ENCODE measurements around the gene MINDY4.

MINDY4 gene

GRCh38 chr7:30933124-30933974, 162.1 kb downstream of the MINDY4 start:
- H3K27ac ChIP-seq = peak overlapping the region; percentile 75
- no peak overlapping the region for H3K4me3 ChIP-seq (ENCODE audit: low read depth, low read length)
- no peaks in the 10 kb centered on the region for H3K9me3 ChIP-seq (ENCODE audit: severe bottlenecking)
- TF ChIP-seq, protein P1, sequence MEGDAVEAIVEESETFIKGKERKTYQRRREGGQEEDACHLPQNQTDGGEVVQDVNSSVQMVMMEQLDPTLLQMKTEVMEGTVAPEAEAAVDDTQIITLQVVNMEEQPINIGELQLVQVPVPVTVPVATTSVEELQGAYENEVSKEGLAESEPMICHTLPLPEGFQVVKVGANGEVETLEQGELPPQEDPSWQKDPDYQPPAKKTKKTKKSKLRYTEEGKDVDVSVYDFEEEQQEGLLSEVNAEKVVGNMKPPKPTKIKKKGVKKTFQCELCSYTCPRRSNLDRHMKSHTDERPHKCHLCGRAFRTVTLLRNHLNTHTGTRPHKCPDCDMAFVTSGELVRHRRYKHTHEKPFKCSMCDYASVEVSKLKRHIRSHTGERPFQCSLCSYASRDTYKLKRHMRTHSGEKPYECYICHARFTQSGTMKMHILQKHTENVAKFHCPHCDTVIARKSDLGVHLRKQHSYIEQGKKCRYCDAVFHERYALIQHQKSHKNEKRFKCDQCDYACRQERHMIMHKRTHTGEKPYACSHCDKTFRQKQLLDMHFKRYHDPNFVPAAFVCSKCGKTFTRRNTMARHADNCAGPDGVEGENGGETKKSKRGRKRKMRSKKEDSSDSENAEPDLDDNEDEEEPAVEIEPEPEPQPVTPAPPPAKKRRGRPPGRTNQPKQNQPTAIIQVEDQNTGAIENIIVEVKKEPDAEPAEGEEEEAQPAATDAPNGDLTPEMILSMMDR (IDR thresholded peaks at IDR 0.05; ENCODE audit: low read depth, low read length) = no peak
- DNase-seq = peak; percentile 93
- no peaks in the 10 kb centered on the region for H3K27me3 ChIP-seq (ENCODE audit: insufficient read depth, low read depth, severe bottlenecking)
- H3K36me3 ChIP-seq = no peaks in the 10 kb centered on the region

DNA sequence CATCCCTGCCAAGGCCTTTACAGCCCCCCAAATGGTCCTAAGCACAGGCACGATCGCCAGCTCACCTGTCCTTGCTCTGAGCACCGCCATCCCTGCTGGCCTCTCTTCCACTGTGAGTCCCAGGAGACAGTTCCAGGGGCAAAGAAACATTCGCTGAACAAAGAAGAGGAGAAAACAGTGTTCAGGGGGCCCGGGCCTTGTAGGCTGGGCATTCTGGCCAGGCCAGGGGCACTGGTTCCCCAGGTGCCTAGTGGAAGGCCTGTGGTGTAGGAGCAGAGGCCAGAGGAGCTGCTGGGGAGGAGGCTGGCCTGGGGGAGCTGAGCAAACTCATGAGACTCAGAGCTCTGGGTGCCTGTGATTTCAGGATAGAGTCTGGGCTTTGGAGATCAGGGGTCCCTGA, 163.0 kb downstream of the MINDY4 start:
- DNase-seq = no peak
- no peaks in the 10 kb centered on the region for H3K9me3 ChIP-seq (ENCODE audit: severe bottlenecking)

DNA sequence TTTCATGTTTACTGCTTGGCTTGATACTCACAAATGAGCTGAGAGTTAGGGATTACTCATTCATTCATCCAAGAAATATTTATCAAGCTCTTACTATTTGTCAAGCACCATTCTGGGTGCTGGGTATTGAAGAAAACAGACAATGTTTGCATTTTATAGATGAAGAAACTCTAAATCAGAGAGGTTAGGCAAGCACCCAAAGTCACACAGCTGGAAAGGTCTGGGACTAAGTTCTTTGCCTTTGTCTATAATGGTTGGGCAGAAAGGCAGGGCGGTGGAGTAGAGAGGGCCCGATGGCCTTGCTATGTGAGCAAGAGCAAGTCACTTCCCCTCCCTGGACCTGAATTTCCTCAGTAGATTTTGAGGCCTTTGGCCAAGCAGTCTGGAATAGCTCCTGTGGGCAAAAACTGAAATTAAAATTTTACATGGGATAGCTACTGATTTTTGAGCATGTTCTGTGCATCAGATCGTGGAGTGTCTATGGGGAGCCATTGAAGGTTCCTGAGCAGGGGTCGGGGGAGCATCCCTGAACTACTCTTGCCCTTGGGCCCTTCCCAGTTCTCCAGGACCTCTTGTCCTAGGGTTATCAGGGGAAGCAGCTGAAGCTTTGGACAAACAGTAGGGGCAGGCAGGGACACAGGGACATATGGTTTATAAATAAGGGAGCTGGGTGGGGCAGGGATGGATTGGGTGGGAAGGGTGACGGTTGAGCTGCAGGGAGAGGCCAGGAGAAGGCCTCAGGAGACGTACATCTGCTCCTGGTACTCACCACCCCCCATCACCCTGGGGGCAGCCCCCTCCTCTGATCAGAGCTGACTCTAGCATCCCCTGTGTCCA, 163.7 kb downstream of the MINDY4 start:
- H3K27ac ChIP-seq = no peak overlapping the region; the same call in 1 of the 2 replicates
- DNase-seq = peak; percentile 54
- TF ChIP-seq, protein P1 (IDR thresholded peaks at IDR 0.05; ENCODE audit: low read depth, low read length) = no peak

More for the DNA sequence above, 163.0 kb downstream of the MINDY4 start:
- H3K36me3 ChIP-seq = no peaks in the 10 kb centered on the region
- peak overlapping the region; percentile 75 for H3K27ac ChIP-seq
- H3K4me3 ChIP-seq (ENCODE audit: low read depth, low read length) = no peak overlapping the region
- TF ChIP-seq, protein P1 (IDR thresholded peaks at IDR 0.05; ENCODE audit: low read depth, low read length) = no peak
- no peaks in the 10 kb centered on the region for H3K27me3 ChIP-seq (ENCODE audit: insufficient read depth, low read depth, severe bottlenecking)

DNA sequence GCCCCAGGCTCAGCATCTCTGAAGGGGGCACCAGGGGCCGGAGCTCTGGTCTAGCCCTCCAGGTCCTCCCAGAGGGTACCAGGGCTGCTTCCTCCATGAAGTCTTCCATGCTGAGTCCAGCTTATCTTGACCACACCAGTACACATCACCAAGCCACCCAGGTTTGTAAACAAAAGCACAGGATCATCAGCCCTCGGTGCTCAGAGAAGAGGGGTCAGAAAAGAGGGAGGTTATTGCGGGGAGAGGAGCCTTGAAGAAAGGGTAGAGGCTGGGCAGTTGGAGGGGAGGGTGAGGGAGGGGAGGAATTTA, 164.3 kb downstream of the MINDY4 start:
- Histone ChIP-seq H3K27me3 (ENCODE audit: insufficient read depth, low read depth, severe bottlenecking) (no peaks in the 10 kb centered on the region), H3K4me3 (ENCODE audit: low read depth, low read length) (no peak overlapping the region), H3K27ac (no peak overlapping the region), H3K36me3 (no peaks in the 10 kb centered on the region), H3K9me3 (ENCODE audit: severe bottlenecking) (no peaks in the 10 kb centered on the region)
- TF ChIP-seq, protein P1 (IDR thresholded peaks at IDR 0.05; ENCODE audit: low read depth, low read length) = no peak
- no peak for DNase-seq

More for the DNA sequence above, 163.7 kb downstream of the MINDY4 start:
- Histone ChIP-seq H3K27me3 (ENCODE audit: insufficient read depth, low read depth, severe bottlenecking) (no peaks in the 10 kb centered on the region), H3K36me3 (no peaks in the 10 kb centered on the region), H3K4me3 (ENCODE audit: low read depth, low read length) (no peak overlapping the region), H3K9me3 (ENCODE audit: severe bottlenecking) (no peaks in the 10 kb centered on the region)

GRCh38 chr7:30936650-30937245, 165.5 kb downstream of the MINDY4 start:
- no peak for DNase-seq
- TF ChIP-seq, protein P1 (IDR thresholded peaks at IDR 0.05; ENCODE audit: low read depth, low read length) = no peak
- Histone ChIP-seq H3K4me3 (ENCODE audit: low read depth, low read length) (no peak overlapping the region), H3K27me3 (ENCODE audit: insufficient read depth, low read depth, severe bottlenecking) (no peaks in the 10 kb centered on the region), H3K36me3 (no peaks in the 10 kb centered on the region), H3K9me3 (ENCODE audit: severe bottlenecking) (no peaks in the 10 kb centered on the region), H3K27ac (no peak overlapping the region)
